ENCODE measurements around the gene MAD1L1.

DNA sequence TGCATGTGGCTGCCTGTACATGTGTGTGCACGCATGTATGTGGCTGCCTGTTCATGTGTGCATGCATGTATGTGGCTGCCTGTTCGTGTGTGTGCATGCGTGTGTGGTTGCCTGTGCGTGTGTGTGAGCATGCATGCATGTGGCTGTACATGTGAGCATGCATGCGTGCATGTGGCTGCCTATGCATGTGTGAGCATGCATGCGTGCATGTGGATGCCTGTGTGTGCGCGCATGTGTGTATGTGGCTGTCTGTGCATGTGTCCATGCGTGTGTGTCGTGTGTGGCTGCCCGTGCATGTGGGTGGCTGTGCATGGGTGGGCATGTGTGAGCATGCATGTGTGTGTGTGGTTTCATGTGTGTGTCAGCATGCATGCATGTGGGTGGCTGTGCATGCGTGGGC lies 344.3 kb downstream of the MAD1L1 start:
- TF ChIP-seq, protein P1, sequence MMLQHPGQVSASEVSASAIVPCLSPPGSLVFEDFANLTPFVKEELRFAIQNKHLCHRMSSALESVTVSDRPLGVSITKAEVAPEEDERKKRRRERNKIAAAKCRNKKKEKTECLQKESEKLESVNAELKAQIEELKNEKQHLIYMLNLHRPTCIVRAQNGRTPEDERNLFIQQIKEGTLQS (CRISPR knock-in tag; conservative IDR thresholded peaks at IDR 0.05), result no peak
- TF ChIP-seq NR2C2 (CRISPR knock-in tag; IDR thresholded peaks at IDR 0.05), result no peak
